Measurements from ENCODE around the gene B3GNT5.

Gene B3GNT5

GRCh38 chr3:183298701-183299153 lies 45.7 kb downstream of the B3GNT5 start:
- DNase-seq, result no peak

- DNase-seq, result no peak
These were observed 46.9 kb downstream of the B3GNT5 start for GRCh38 chr3:183299976-183300375.

- no peak for DNase-seq
These were observed 48.0 kb downstream of the B3GNT5 start for GRCh38 chr3:183300996-183301562.

- no peak for DNase-seq
These were observed 49.0 kb downstream of the B3GNT5 start for GRCh38 chr3:183301937-183302580.

- DNase-seq, result no peak
These were observed 50.6 kb downstream of the B3GNT5 start for GRCh38 chr3:183303690-183304089.

GRCh38 chr3:183306798-183307671 lies 54.0 kb downstream of the B3GNT5 start:
- DNase-seq, result no peak

- DNase-seq, result no peak
These were observed 54.7 kb downstream of the B3GNT5 start for GRCh38 chr3:183307749-183308148.

GRCh38 chr3:183308751-183309150 lies 55.7 kb downstream of the B3GNT5 start:
- no peak for DNase-seq

- DNase-seq, result no peak
These were observed 56.2 kb downstream of the B3GNT5 start for GRCh38 chr3:183309276-183309675.

- DNase-seq, result no peak
These were observed 57.9 kb downstream of the B3GNT5 start for GRCh38 chr3:183310936-183311335.

GRCh38 chr3:183312433-183312832 lies 59.4 kb downstream of the B3GNT5 start:
- DNase-seq, result no peak

- no peak for DNase-seq
These were observed 60.3 kb downstream of the B3GNT5 start for GRCh38 chr3:183313351-183313750.

GRCh38 chr3:183313764-183314163 lies 60.7 kb downstream of the B3GNT5 start:
- no peak for DNase-seq

- DNase-seq, result no peak
These were observed 62.7 kb downstream of the B3GNT5 start for GRCh38 chr3:183315739-183316138.

- no peak for DNase-seq
These were observed 64.2 kb downstream of the B3GNT5 start for GRCh38 chr3:183317271-183317670.

- DNase-seq, result no peak
These were observed 65.1 kb downstream of the B3GNT5 start for GRCh38 chr3:183317886-183318865.

- DNase-seq, result no peak
These were observed 65.8 kb downstream of the B3GNT5 start for GRCh38 chr3:183318877-183319276.

GRCh38 chr3:183319371-183319770 lies 66.3 kb downstream of the B3GNT5 start:
- no peak for DNase-seq

All from activated T-cell treated with anti-CD3 and anti-CD28 coated beads, Interleukin-2, amount 50 U/mL, for 1 hour (primary cell).